ENCODE data around the gene ASIC4. TPM values are rescaled to one million over a fixed set of nuclear protein-coding genes. Genes with fewer than 3 reads are reported as not detected.

Gene ASIC4
- total and polyA plus RNA-seq, 2 donors from 2014 or later: not detected

- no peak overlapping the region for H3K27ac ChIP-seq (ENCODE audit: low read depth in 2 of 2, low read length in 2 of 2)
- H3K27me3 ChIP-seq (ENCODE audit: control insufficient read depth, insufficient read depth, low read length): peaks cover 4% of the 10 kb centered on the region
- no peak overlapping the region for H3K4me3 ChIP-seq (ENCODE audit: low read length in 3 of 3)
- H3K4me1 ChIP-seq (ENCODE audit: control insufficient read depth in 2 of 3, insufficient read depth in 2 of 3, low read depth in 1 of 3, low read length in 3 of 3): peaks cover 0 to 2% (median 0%) of the 10 kb centered on the region in 3 donors
- no peaks in the 10 kb centered on the region for H3K9me3 ChIP-seq (ENCODE audit: control insufficient read depth in 2 of 3, insufficient read depth in 1 of 3, low read length in 3 of 3)
- DNase-seq (no peak), FAIRE-seq (no peak)
- H3K36me3 ChIP-seq (ENCODE audit: control insufficient read depth in 2 of 3, insufficient read depth in 3 of 3, low read length in 3 of 3): no peaks in the 10 kb centered on the region
- no peak for TF ChIP-seq CTCF (IDR thresholded peaks at IDR 0.05; ENCODE audit: borderline replicate concordance, extremely low read depth, insufficient read depth)
- H3K9ac ChIP-seq (ENCODE audit: low read length in 3 of 3): no peak overlapping the region
- intact Hi-C loops (cut with DNase I): no loop called here
These were observed 22.9 kb upstream of the ASIC4 start for GRCh38 chr2:219491278-219491963.

- Histone ChIP-seq H3K27me3 (ENCODE audit: control insufficient read depth, insufficient read depth, low read length) (peaks cover 12% of the 10 kb centered on the region), H3K4me3 (ENCODE audit: low read length in 3 of 3) (no peak overlapping the region), H3K9ac (ENCODE audit: low read length in 3 of 3) (no peak overlapping the region), H3K4me1 (ENCODE audit: control insufficient read depth in 2 of 3, insufficient read depth in 2 of 3, low read depth in 1 of 3, low read length in 3 of 3) (peaks cover 0 to 12% (median 0%) of the 10 kb centered on the region in 3 donors), H3K36me3 (ENCODE audit: control insufficient read depth in 2 of 3, insufficient read depth in 3 of 3, low read length in 3 of 3) (no peaks in the 10 kb centered on the region), H3K9me3 (ENCODE audit: control insufficient read depth in 2 of 3, insufficient read depth in 1 of 3, low read length in 3 of 3) (no peaks in the 10 kb centered on the region), H3K27ac (ENCODE audit: low read depth in 2 of 2, low read length in 2 of 2) (no peak overlapping the region)
- intact Hi-C loops (cut with DNase I): no loop called here
- no peak for TF ChIP-seq CTCF (IDR thresholded peaks at IDR 0.05; ENCODE audit: borderline replicate concordance, extremely low read depth, insufficient read depth)
- FAIRE-seq (no peak), DNase-seq (no peak)
These were observed 21.7 kb upstream of the ASIC4 start for GRCh38 chr2:219492575-219492974.

- FAIRE-seq: no peak
- H3K27me3 ChIP-seq (ENCODE audit: control insufficient read depth, insufficient read depth, low read length): peaks cover 12% of the 10 kb centered on the region
- no peak overlapping the region for H3K4me3 ChIP-seq (ENCODE audit: low read length in 3 of 3)
- intact Hi-C loops (cut with DNase I): no loop called here
- H3K9ac ChIP-seq (ENCODE audit: low read length in 3 of 3): no peak overlapping the region
- no peak overlapping the region for H3K27ac ChIP-seq (ENCODE audit: low read depth in 2 of 2, low read length in 2 of 2)
- DNase-seq: no peak
- no peak for TF ChIP-seq CTCF (IDR thresholded peaks at IDR 0.05; ENCODE audit: borderline replicate concordance, extremely low read depth, insufficient read depth)
- no peaks in the 10 kb centered on the region for H3K36me3 ChIP-seq (ENCODE audit: control insufficient read depth in 2 of 3, insufficient read depth in 3 of 3, low read length in 3 of 3)
- H3K9me3 ChIP-seq (ENCODE audit: control insufficient read depth in 2 of 3, insufficient read depth in 1 of 3, low read length in 3 of 3): no peaks in the 10 kb centered on the region
- peaks cover 0 to 14% (median 0%) of the 10 kb centered on the region in 3 donors for H3K4me1 ChIP-seq (ENCODE audit: control insufficient read depth in 2 of 3, insufficient read depth in 2 of 3, low read depth in 1 of 3, low read length in 3 of 3)
These were observed 21.2 kb upstream of the ASIC4 start for GRCh38 chr2:219493086-219493485.
